Measurements from ENCODE around the gene VPS72.
A peak's percentile ranks its signal among the peaks of the same experiment; 100 is the strongest.

VPS72 gene

GRCh38 chr1:151187205-151187604 is 2.8 kb downstream of the VPS72 start:
- DNase-seq (ENCODE audit: low read depth), result no peak

GRCh38 chr1:151184211-151184610 is 5.8 kb downstream of the VPS72 start:
- DNase-seq (ENCODE audit: low read depth), result no peak

GRCh38 chr1:151176514-151177045 is 13.4 kb downstream of the VPS72 start:
- DNase-seq (ENCODE audit: low read depth), result no peak

GRCh38 chr1:151175863-151176262 is 14.1 kb downstream of the VPS72 start, which contains the start of gene TMOD4:
TSS of gene TMOD4 (minus strand) at chr1:151175981. CDS start at chr1:151174875, 1,106 bp downstream.
- DNase-seq (ENCODE audit: low read depth), result no peak

- no peak for DNase-seq (ENCODE audit: low read depth)
These were observed 14.8 kb downstream of the VPS72 start for GRCh38 chr1:151175041-151175741.

GRCh38 chr1:151171190-151171589 is 18.8 kb downstream of the VPS72 start:
- no peak for DNase-seq (ENCODE audit: low read depth)

GRCh38 chr1:151167116-151167515 is 22.9 kb downstream of the VPS72 start:
- no peak for DNase-seq (ENCODE audit: low read depth)

- DNase-seq (ENCODE audit: low read depth), result no peak
These were observed 23.5 kb downstream of the VPS72 start for GRCh38 chr1:151166505-151166956.

GRCh38 chr1:151165738-151166504 is 24.1 kb downstream of the VPS72 start, which contains the start of the genes LYSMD1 and SCNM1:
TSS of gene LYSMD1 (minus strand) at chr1:151165902. CDS start at chr1:151165258, 644 bp downstream.
TSS of gene SCNM1 (plus strand) at chr1:151166144. CDS start at chr1:151166153, 9 bp downstream.
- peak; percentile 97 for DNase-seq (ENCODE audit: low read depth)

GRCh38 chr1:151165281-151165737 is 24.7 kb downstream of the VPS72 start:
- DNase-seq (ENCODE audit: low read depth), result no peak

GRCh38 chr1:151164732-151165280 is 25.2 kb downstream of the VPS72 start:
- no peak for DNase-seq (ENCODE audit: low read depth)

- no peak for DNase-seq (ENCODE audit: low read depth)
These were observed 30.6 kb downstream of the VPS72 start for GRCh38 chr1:151159373-151159772.

- no peak for DNase-seq (ENCODE audit: low read depth)
These were observed 31.2 kb downstream of the VPS72 start for GRCh38 chr1:151158751-151159251.

GRCh38 chr1:151158326-151158725 is 31.7 kb downstream of the VPS72 start:
- DNase-seq (ENCODE audit: low read depth), result no peak

- peak; percentile 38 for DNase-seq (ENCODE audit: low read depth)
These were observed 32.9 kb downstream of the VPS72 start for GRCh38 chr1:151157067-151157531.

GRCh38 chr1:151156515-151156819 is 33.5 kb downstream of the VPS72 start, which contains the start of gene TNFAIP8L2:
TSS of gene TNFAIP8L2 (plus strand) at chr1:151156649. CDS start at chr1:151158698, 2,049 bp downstream.
- peak; percentile 62 for DNase-seq (ENCODE audit: low read depth)

GRCh38 chr1:151147665-151148064 is 42.3 kb downstream of the VPS72 start:
- DNase-seq (ENCODE audit: low read depth), result no peak

GRCh38 chr1:151147132-151147503 is 42.9 kb downstream of the VPS72 start:
- DNase-seq (ENCODE audit: low read depth), result no peak

- DNase-seq (ENCODE audit: low read depth), result peak; percentile 77
These were observed 43.4 kb downstream of the VPS72 start, which contains the start of gene SEMA6C for GRCh38 chr1:151146412-151147131. TSS of gene SEMA6C (minus strand) at chr1:151146631. CDS start at chr1:151142621, 4,010 bp downstream.

- no peak for DNase-seq (ENCODE audit: low read depth)
These were observed 44.0 kb downstream of the VPS72 start for GRCh38 chr1:151146072-151146411.
